Measurements from ENCODE around the gene PARD3.
"Not testable (repeated sequence)": the region's sequence is repeated elsewhere in the genome, so short reads cannot be mapped to it uniquely, and the experiment has no call there.

The PARD3 gene

GRCh38 chr10:34762603-34763299 lies 52.3 kb downstream of the PARD3 start:
- no peak for FAIRE-seq

DNA sequence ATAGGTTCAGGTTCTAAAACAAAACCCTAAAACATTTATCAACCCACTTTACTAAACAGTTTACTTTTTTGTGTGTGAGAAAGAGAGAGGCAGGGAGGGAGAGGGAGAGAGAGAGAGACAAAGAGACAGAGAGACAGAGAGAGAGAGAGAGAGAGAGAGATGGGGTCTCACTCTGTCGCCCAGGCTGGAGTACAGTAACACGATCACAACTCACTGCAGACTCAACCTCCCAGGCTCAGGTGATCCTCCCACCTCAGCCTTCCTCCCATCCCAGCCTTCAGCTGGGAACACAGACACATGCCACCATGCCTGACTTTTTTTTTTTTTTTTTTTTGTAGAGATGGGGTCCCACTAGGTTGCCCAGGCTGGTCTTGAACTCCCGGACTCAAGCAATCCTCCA lies 52.9 kb downstream of the PARD3 start:
- no peak for FAIRE-seq

DNA sequence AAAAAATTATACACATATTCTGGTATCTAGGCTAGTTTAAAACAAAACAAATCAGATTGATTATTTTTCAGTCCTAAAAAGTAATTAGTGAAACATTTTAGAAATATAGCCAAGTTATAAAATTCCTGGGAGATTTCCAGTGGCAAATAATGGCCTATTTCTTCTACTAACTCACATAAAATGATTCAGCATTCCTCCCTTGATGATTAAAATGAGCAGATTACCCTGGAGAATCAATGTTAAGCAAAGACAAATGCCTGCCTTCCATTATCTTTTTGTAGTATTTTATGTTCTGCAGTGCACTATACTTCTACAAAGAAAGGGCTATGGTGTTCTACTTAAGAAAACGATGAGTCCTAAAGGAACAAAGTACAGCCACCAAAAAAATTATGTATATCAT lies 53.6 kb downstream of the PARD3 start:
- peak; percentile 80 for FAIRE-seq

DNA sequence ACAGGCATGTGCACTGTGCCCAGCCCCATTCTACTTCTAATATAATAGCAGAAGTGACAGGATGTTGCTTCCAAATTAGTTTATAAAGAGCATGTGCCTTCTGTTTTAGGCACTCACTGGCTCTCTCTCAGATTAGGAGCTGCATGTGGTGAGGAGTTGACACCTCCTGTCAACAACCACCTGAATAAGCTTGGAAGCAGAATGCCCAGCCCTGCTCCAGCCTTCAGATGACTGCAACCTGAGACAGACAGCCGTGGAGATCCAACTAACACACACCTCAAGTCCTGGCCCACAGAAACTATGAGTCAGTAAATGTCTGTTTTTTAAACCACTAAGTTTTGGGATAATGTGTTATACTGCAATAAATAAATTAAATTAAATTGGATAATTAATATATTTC lies 54.5 kb downstream of the PARD3 start:
- FAIRE-seq = no peak

DNA sequence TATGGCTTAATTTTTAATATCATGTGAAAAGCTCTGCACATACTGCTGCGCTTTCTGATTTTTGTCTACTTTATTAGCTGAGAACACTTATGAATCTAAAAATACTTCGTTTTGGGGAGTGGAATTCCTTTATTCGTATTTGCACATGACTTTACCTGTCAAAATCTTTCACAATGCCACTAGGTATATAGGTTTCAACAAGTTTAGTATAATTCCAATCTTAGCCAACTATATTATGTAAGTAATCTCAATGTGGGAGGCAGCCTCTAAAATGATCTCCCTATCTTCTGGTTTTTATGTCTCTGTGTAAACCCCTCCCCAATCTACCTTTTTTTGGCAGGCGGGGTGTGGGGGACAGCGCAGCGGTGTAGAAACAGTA lies 55.3 kb downstream of the PARD3 start:
- FAIRE-seq = no peak

DNA sequence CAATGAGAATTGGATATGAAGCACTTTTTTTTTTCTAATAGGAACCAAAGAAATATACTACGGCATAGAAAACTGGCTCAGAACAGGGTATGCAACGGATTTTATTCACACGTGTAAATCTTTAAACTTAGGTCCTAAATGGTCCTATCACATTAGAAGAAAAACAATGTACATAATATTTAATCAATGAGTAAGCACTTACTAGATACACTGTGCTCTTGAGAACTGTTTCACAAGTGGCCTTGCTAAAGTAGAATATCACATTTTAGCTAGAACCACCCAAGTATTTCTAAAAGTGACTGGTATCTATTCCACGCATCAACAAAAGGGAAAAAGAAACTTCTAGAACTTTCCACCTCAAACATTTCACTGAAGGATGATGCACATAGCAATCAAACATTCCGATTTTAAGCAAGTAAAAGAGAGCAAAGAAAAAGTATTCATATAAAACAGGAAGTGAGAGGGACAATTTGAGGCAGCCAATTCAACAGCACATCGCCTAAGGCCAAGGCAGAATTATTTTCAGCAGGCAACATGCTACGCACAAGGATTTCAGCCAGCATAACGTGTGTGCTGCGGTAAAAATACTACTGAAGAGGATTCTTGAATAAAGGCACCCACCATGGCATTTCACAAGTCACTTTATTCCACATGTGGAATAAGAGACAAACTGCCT lies 55.8 kb downstream of the PARD3 start:
- no peak for FAIRE-seq

DNA sequence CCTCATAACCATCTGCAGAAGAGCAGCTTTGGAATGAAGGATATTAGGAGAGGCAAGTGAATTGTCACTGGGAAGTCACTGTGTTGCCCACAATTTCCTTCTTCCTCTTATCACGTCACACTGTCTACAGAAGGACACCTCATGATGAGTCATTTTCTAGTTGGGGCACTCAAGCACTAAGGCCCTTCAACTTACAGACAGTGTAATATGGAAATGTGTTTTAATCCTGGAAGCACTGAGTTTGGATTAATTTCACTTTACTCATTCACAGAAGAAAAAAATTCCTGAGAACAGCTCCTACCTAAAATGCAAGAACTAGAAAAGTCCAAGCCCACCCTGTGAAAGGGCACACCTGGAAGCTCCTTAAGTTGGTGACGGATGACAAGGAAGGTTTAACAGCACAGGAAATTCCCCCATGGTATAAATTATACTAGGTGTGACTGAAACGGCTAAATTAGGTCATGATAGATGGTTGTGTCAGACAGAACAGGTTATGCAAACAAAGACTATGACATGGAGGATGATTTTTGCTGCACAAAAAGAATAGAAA lies 56.6 kb downstream of the PARD3 start:
- no peak for FAIRE-seq

DNA sequence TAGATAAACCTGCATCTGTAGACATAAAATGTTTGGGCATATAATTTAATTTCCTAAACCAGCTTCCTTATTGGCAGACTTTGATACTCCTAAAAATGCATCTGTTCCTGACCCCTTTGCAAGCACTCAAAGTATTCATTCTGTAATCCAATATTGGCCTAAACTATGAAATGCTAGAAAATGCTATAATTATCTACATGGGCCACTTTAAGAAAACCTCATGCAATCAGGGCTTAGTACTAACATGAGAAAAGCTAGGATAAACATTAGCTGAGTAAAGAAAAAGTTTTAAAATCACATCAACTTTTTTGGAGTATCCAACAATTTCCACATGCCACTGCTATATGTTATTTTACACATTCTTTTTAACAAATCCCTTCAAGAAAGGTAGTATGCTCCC lies 57.2 kb downstream of the PARD3 start:
- no peak for FAIRE-seq

- not testable (repeated sequence) for FAIRE-seq
Measured at GRCh38 chr10:34757181-34757580, 57.9 kb downstream of the PARD3 start.

GRCh38 chr10:34756584-34756983 lies 58.5 kb downstream of the PARD3 start:
- no peak for FAIRE-seq

DNA sequence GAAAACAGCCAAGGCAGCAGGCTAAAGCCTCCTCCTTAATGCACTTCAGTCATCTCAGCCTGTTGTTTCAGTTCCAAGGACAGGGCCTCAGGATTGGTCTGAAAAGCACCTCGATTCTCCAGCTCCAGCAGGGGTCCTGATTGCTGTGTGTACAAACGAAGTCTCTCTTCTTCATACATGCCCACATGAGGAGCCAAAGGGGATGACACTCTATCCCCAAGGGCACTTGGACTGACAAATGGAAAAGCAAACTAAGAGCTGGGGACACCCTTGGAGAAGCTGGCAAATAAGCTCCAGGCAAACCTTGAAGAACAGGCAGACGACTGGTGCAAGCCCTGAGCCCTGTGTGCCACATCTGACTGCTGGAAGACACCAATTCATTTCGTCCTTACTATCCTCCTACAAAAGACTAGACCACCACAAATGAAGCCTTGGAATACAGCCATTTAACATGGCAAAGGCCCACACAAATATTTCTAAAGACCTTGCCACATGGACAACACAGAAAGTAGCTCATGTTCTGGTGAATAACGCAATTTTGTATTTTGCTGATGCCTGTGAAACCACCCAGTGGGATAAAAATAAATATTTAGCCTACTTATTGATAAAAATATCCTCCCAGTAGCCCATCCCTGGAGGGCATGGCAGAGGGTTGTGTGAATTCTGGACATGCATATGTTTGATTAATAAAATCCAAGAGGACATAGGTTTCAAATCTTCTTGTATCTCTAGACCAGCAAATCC lies 61.9 kb downstream of the PARD3 start:
- FAIRE-seq = no peak

- FAIRE-seq = no peak
Measured at GRCh38 chr10:34751272-34751671, 63.8 kb downstream of the PARD3 start.

DNA sequence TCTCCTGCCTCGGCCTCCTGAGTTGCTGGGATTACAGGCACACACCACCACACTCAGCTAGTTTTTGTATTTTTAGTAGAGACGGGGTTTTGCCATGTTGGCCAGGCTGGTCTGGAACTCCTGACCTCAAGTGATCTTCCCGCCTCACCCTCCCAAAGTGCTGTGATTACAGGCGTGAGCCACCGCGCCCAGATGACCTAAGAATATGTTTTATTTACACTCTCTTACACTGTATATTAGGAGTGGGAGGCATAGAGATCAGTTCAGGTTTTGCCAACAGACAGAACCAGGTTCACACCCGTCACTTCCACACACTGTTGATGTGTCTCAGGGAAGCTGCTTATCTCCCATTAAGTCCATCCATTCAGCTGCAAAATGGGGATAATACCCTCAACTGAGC lies 64.3 kb downstream of the PARD3 start:
- not testable (repeated sequence) for FAIRE-seq

GRCh38 chr10:34748767-34749166 lies 66.3 kb downstream of the PARD3 start:
- no peak for FAIRE-seq

- FAIRE-seq = no peak
Measured at GRCh38 chr10:34748357-34748756, 66.7 kb downstream of the PARD3 start.

DNA sequence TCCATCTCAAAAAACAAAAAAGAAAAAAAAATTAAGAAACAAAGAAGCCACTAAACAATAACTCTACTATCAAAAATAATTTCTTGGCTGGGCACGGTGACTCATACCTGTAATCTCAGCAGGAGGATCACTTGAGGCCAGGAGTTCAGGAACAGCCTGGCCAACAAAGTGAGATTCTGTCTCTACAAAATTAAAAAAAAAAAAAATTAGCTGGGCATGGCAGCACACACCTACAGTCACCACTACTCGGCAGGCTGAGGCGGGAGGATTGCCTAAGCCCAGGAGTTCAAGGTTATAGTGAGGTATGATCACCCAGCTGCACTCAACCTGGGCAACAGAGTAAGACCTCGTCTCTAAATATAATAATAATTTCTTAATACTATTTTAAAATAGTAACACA lies 69.0 kb downstream of the PARD3 start:
- no peak for FAIRE-seq

- FAIRE-seq = no peak
Measured at GRCh38 chr10:34745244-34745643, 69.9 kb downstream of the PARD3 start.

GRCh38 chr10:34744590-34744989 lies 70.5 kb downstream of the PARD3 start:
- no peak for FAIRE-seq

DNA sequence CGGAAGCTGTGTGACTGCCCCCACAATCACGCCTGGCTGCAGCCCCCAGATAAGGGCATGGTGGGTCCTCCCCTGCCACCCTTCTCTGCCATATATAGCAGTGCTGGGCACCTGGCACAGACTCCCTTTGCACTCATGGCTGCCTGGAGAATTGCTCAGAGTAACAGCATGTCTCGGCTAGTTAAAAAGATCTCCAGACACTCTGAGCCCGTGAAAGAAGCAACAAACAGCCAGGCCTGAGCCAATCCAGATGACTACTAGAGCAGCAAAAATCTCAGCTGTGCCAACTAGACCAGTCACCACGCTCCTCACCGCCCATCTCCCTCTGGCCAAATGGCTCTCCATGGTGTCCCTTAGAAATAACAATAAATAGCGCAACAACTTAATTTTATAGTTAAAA lies 71.3 kb downstream of the PARD3 start:
- no peak for FAIRE-seq

DNA sequence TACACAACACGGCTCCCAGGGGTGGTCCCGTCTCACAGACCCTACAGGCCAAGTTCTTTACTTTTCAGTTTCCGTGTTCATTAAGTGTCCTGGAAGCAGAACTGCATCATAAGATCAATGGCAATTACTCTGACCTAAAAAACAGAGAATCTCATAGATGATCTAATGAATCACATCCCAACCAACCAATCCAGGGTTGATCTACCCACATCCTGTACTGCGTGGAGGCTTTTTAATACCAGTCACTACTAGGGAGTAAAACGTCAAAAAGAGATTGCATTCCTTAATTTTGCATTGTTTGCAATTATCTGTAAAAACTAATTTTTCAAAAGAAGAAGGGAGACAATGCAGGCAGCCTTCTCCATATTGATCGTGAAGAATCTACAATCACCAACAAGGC lies 72.6 kb downstream of the PARD3 start:
- no peak for FAIRE-seq

GRCh38 chr10:34741087-34741486 lies 74.0 kb downstream of the PARD3 start:
- not testable (repeated sequence) for FAIRE-seq

DNA sequence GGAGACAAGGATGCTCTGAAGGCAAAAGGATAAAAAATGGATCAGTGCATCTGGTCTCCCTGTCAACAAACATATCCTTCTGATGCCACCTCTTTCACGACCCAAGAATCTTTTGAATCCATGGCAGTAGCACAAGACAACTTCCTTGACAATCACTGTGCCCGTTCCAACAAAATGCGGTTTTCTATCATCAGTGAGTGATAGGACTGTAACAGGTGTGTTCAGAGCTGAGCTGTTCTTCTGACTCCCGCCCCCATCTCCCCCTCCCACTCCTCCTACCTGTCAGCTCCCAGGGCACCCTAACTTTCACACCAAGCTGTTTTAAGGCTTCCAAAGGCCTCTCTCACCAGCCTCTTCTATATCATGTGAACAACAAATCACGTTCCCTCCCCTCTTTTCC lies 74.8 kb downstream of the PARD3 start:
- no peak for FAIRE-seq

- peak; percentile 95 for FAIRE-seq
Measured at GRCh38 chr10:34739915-34740314, 75.2 kb downstream of the PARD3 start.

DNA sequence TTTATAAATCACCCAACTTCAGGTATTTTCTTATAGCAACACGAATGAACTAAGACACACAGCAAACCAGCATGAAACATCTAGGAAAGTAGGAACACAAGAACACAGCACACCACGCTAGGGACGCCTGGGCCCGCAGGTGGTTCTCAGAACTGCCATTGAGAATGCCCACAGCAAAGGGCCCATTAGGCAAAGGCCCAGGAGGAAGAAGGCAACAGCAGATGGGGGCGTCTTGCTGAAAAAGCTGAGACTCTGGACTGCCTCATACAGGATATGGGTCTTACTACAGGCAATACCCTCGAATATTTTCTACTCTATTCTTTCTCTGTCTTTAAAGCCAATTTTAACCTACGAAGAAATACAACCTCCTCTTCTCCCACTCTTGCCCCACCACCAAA lies 77.3 kb downstream of the PARD3 start:
- FAIRE-seq = no peak
